Muscle of leg (tissue), 11 donors: ENCODE results near the gene FAM184B. TPM values are rescaled to one million over a fixed set of nuclear protein-coding genes. Genes with fewer than 3 reads are reported as not detected.

Source experiments
- DNase-seq: peaks from one replicate; pipeline ENCODE4 v3.0.0; 2013
- H3K27ac ChIP-seq: one replicate; pipeline ENCODE4 v1.5.1; 2013; ENCODE audit warnings: mild to moderate bottlenecking, low read length, control low read depth
- H3K27me3 ChIP-seq: one replicate; pipeline ENCODE4 v1.6.1; 2013; ENCODE audit warnings: low read length; ENCODE audit not compliant: control insufficient read depth, insufficient read depth
- H3K36me3 ChIP-seq: one replicate; pipeline ENCODE4 v1.6.1; 2013; ENCODE audit warnings: low read length; ENCODE audit not compliant: control insufficient read depth, insufficient read depth
- H3K4me1 ChIP-seq: one replicate; pipeline ENCODE4 v1.6.1; 2013; ENCODE audit warnings: low read length; ENCODE audit not compliant: control insufficient read depth, insufficient read depth
- H3K4me3 ChIP-seq: one replicate; pipeline ENCODE4 v1.5.1; 2013; ENCODE audit warnings: low read length, control low read depth
- H3K9me3 ChIP-seq: replicated peaks from 2 replicates; pipeline ENCODE4 v1.6.1; 2013; ENCODE audit warnings: low read depth, low read length; ENCODE audit not compliant: control insufficient read depth
- WGBS: methylation state at CpG from one replicate; pipeline ENCODE4 v1.1.5; 2013; ENCODE audit warnings: missing lambda C conversion rate; ENCODE audit not compliant: insufficient coverage; 5-methylcytosine and 5-hydroxymethylcytosine counted together
- polyA plus RNA-seq, 8 donors: library from polyadenylated mRNA; unstranded; fragments of 120-200 nt; gene quantifications; one replicate each; pipeline versions ENCODE4 v1.2.1 to v1.2.3, GENCODE V29; 2013; ENCODE audit warnings: inconsistent platforms in 1 of 8, low replicate concordance in 1 of 8; ENCODE audit not compliant: insufficient read length in 8 of 8, insufficient read depth in 1 of 8
- total RNA-seq: library from RNA; stranded (reverse); fragments of 120-200 nt; gene quantifications from one replicate; pipeline ENCODE4 v1.2.4, GENCODE V29; 2013

Gene FAM184B
- total and polyA plus RNA-seq, 9 donors: 1.1 to 6.4 (median 4.1) TPM

DNA sequence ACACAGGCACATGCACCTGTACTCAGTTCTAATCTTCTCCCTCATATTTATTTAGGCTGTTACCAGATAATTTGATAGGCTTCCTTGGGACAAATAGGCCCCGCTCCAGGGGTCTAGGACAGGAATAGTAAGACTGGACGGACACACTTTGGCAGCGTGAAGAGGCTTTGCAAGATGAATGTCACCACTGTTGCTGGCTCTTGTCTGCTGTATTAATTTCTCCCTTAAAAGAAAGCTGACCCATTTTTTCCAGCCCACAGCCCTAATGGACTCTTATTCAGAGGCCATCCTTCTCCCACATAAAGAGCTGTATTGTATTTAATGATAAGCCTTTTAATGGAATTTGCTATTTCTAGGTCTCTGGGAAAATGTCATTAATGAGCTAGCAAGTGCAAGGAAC is 18.0 kb downstream of the FAM184B start:
- DNase-seq: no peak
- peak overlapping the region; percentile 13 for H3K27ac ChIP-seq
- peaks cover 7% of the 10 kb centered on the region for H3K9me3 ChIP-seq
- no peaks in the 10 kb centered on the region for H3K36me3 ChIP-seq
- no CpG with 5 or more reads among the region's 3 CpGs for WGBS
- peaks cover 7% of the 10 kb centered on the region for H3K4me1 ChIP-seq
- no peak overlapping the region for H3K4me3 ChIP-seq
- H3K27me3 ChIP-seq: no peaks in the 10 kb centered on the region

GRCh38 chr4:17762726-17763125 is 18.7 kb downstream of the FAM184B start:
- Histone ChIP-seq H3K9me3 (peaks cover 7% of the 10 kb centered on the region), H3K36me3 (no peaks in the 10 kb centered on the region), H3K27ac (peak overlapping the region; percentile 13), H3K4me1 (peaks cover 7% of the 10 kb centered on the region), H3K27me3 (no peaks in the 10 kb centered on the region), H3K4me3 (no peak overlapping the region)
- 80% methylated on average over 1 of the region's 1 CpG for WGBS
- no peak for DNase-seq

GRCh38 chr4:17761062-17761461 is 20.4 kb downstream of the FAM184B start:
- DNase-seq: no peak
- Histone ChIP-seq H3K9me3 (peaks cover 2% of the 10 kb centered on the region), H3K27me3 (no peaks in the 10 kb centered on the region), H3K4me3 (no peak overlapping the region), H3K36me3 (no peaks in the 10 kb centered on the region), H3K27ac (no peak overlapping the region), H3K4me1 (peaks cover 7% of the 10 kb centered on the region)
- WGBS: 33% methylated on average over 1 of the region's 1 CpG

- DNase-seq: no peak
- 61% methylated on average over 6 of the region's 6 CpGs for WGBS
- no peaks in the 10 kb centered on the region for H3K36me3 ChIP-seq
Measured at GRCh38 chr4:17760626-17761025, 20.8 kb downstream of the FAM184B start.

DNA sequence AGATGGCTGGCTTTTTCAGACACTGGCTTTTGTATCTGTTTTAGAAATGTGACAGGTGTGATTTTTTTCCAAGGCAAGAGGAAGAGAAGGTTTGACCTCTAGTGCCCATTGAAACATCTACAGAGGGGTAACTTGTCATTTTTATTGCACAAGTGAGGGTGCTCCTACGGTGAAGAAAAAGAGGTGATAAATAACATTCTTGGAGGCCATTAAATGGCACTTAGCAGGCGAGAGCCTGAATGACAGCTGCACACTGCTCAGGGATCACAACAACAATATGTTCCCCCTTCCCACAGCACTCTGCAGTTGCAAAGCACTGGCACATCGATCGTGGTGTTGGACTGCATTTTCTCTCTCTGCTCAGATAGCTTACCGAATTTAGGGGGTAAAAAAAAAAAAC is 22.9 kb downstream of the FAM184B start:
- Histone ChIP-seq H3K4me3 (no peak overlapping the region), H3K4me1 (peaks cover 4% of the 10 kb centered on the region), H3K27me3 (no peaks in the 10 kb centered on the region), H3K9me3 (no peaks in the 10 kb centered on the region), H3K27ac (no peak overlapping the region), H3K36me3 (no peaks in the 10 kb centered on the region)
- WGBS: 0% methylated on average over 1 of the region's 5 CpGs
- no peak for DNase-seq

More at GRCh38 chr4:17760626-17761025, 20.8 kb downstream of the FAM184B start:
- Histone ChIP-seq H3K27ac (no peak overlapping the region), H3K4me1 (peaks cover 7% of the 10 kb centered on the region), H3K27me3 (no peaks in the 10 kb centered on the region), H3K9me3 (peaks cover 2% of the 10 kb centered on the region), H3K4me3 (no peak overlapping the region)

DNA sequence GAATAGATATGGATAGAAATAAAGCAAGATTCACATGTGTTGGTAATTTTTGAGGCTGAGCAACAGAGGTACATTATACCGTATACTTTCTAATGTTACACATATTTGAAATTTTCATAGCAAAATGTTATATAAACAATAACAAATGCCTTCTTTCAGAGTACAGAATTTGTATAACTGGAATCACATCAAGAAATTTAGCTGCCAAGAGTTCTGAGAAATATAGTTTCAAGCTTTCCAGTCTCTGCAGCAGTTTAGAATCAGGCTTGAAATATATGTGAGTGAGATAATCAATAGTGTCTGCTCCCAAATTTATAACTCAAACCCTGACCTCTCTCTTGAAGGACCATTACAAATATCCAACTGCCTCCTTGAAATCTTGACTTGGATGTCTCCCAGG is 23.8 kb downstream of the FAM184B start:
- Histone ChIP-seq H3K36me3 (no peaks in the 10 kb centered on the region), H3K4me1 (no peaks in the 10 kb centered on the region), H3K27ac (no peak overlapping the region), H3K27me3 (no peaks in the 10 kb centered on the region), H3K9me3 (no peaks in the 10 kb centered on the region), H3K4me3 (no peak overlapping the region)
- no CpG with 5 or more reads among the region's 1 CpG for WGBS
- no peak for DNase-seq

DNA sequence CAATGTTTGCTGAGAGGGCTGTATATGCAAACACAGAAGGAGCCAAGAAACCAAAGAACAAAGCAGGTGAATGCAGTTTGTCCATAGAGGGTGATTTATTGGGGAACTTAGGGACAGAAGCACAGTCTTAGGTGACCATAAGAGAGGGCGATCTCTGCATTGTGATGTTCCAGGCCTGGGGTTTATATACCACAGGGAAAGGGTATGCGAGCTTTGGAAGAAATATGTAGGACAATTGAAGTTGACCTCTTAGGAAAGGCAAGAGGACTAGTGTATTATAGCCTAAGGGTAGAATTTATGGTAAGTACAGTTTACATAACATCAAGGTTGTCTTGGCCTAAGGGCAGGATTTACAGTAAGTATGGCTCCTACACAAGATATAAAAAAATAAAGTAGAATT is 27.8 kb downstream of the FAM184B start:
- 94% methylated on average over 2 of the region's 2 CpGs for WGBS

GRCh38 chr4:17740702-17741101 is 40.7 kb downstream of the FAM184B start:
- H3K27me3 ChIP-seq: no peaks in the 10 kb centered on the region
- H3K36me3 ChIP-seq: no peaks in the 10 kb centered on the region
- no peak overlapping the region for H3K27ac ChIP-seq
- no peak for DNase-seq
- no peaks in the 10 kb centered on the region for H3K9me3 ChIP-seq
- 60% methylated on average over 1 of the region's 4 CpGs for WGBS
- H3K4me3 ChIP-seq: no peak overlapping the region
- H3K4me1 ChIP-seq: no peaks in the 10 kb centered on the region

More for the DNA sequence above, 27.8 kb downstream of the FAM184B start:
- no peaks in the 10 kb centered on the region for H3K9me3 ChIP-seq
- H3K27ac ChIP-seq: no peak overlapping the region
- H3K4me3 ChIP-seq: no peak overlapping the region
- H3K4me1 ChIP-seq: no peaks in the 10 kb centered on the region
- no peaks in the 10 kb centered on the region for H3K27me3 ChIP-seq
- DNase-seq: no peak
- no peaks in the 10 kb centered on the region for H3K36me3 ChIP-seq

DNA sequence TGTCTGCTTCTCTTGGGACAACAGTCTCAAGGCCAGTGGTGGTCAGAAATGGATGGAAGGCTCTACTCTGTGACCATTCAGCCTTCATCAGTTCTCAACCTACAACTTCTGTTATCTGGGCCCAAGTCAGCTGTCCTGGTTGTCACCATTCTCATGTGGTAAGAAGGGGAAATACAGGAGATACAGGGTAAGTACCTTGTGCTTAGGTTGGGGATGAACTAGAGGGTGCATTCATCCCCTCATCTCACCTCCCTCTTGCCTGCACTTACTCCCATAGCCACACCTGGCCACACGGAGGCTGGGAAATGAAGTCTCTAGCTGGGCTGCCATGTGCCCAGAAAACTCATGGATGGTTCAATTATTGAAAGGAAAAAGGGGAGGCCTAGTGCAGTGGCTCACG is 44.9 kb downstream of the FAM184B start:
- Histone ChIP-seq H3K4me1 (no peaks in the 10 kb centered on the region), H3K36me3 (no peaks in the 10 kb centered on the region), H3K4me3 (no peak overlapping the region), H3K27ac (no peak overlapping the region), H3K27me3 (no peaks in the 10 kb centered on the region), H3K9me3 (no peaks in the 10 kb centered on the region)
- no peak for DNase-seq
- no CpG with 5 or more reads among the region's 2 CpGs for WGBS

GRCh38 chr4:17726911-17727310 is 54.5 kb downstream of the FAM184B start:
- no peaks in the 10 kb centered on the region for H3K27me3 ChIP-seq
- WGBS: no CpG with 5 or more reads among the region's 2 CpGs
- H3K9me3 ChIP-seq: no peaks in the 10 kb centered on the region
- no peak overlapping the region for H3K4me3 ChIP-seq
- no peak overlapping the region for H3K27ac ChIP-seq
- no peaks in the 10 kb centered on the region for H3K36me3 ChIP-seq
- DNase-seq: no peak
- H3K4me1 ChIP-seq: peaks cover 2% of the 10 kb centered on the region

DNA sequence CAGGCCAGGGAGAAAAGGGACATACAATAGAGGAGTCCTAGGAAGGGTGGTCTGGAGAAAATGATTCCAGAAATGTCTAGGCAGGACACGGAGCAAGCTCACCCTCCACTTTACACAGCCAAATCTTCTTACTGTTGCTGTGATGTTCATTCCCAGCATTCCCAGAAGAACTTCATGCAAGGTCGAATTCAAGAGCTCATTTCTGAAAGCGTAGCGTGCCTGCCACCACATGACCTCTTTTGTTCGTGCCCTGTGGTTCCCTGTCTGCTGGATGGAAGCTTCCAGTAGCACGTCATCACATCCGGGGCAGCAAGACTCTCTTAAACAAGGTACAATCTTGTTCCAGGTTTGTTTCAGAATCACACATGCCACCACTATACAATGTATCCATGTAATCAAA is 57.8 kb downstream of the FAM184B start:
- Histone ChIP-seq H3K27ac (no peak overlapping the region), H3K4me1 (peaks cover 4% of the 10 kb centered on the region), H3K4me3 (no peak overlapping the region), H3K36me3 (no peaks in the 10 kb centered on the region), H3K27me3 (no peaks in the 10 kb centered on the region), H3K9me3 (no peaks in the 10 kb centered on the region)
- 77% methylated on average over 7 of the region's 7 CpGs for WGBS
- no peak for DNase-seq
